ENCODE data around the gene POGK. TPM values are rescaled to one million over a fixed set of nuclear protein-coding genes. Genes with fewer than 3 reads are reported as not detected.
"Not testable (repeated sequence)": the region's sequence is repeated elsewhere in the genome, so short reads cannot be mapped to it uniquely, and the experiment has no call there.

POGK gene
- total RNA-seq, 1 donor from 2014 or later: 16.3 TPM

DNA sequence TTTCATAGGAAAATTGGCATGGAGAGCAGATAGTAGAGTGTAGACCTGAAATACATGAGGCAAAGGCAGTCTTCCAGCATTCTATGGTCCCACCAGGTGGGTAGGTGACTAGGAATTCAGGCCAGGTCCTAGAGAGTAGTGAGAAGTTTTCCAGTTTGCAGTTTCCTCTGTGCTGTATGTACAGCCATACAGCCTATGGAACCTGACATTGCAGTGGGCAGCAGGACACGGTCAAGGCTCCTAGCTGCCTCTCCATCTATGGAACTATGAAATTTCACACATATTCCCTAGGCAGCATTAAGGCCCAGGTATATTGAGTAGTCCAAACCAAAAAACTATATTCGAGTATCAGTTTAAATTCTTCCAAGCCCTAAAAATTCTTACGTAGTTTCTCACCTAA is 16.3 kb downstream of the POGK start:
- DNase-seq (ENCODE audit: low read depth): no peak

DNA sequence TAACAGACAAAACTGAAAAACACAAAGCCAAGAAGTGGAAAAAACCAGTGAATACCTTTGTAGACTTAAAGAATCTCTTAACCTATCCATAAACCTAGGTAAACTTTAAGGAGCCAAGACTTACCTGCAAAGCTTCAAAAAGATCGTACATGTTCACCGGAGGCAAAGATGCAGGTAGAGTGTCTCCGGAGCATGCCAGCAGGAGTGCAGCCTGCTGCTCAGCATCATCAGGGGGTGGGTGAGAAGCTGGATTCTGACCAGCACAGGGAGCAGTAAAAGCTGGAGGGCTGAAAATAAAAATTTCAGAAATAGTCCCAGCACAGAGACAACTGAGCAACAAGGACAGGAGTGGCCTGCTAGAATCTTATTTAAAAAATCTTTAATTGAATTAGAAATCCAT is 18.7 kb downstream of the POGK start:
- DNase-seq (ENCODE audit: low read depth): no peak

DNA sequence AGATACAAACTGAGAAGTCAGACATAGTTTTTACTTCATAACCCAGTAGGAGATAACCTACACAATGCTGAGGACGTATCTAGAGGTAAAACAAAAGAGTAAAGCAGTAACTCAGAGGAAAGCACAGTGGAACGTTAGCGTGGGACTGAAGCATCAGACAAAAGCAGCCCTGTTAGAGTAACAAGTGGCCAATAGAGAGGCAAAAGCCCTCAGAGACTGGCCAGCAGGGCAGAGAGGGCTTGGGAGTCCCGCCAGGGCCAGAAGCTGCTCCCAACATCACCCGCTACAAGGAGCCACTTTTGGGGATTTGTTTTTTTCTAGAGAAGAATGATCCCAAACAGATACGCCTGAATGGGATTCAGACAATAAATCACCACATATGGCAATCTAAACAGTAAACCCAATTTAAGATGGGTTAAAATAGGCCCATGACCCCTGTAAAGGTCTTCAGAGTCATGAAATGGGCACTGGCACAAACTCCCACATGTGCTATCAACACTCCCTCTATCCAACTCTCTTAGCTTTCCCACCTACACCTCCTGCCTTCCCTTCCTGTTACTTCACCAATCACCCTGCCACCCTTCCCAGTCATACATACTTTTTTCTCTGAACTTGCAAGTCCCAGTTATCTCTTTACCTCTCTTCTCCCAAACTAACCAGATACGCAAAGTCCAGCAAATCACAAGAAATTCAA is 19.6 kb downstream of the POGK start:
- no peak for DNase-seq (ENCODE audit: low read depth)

DNA sequence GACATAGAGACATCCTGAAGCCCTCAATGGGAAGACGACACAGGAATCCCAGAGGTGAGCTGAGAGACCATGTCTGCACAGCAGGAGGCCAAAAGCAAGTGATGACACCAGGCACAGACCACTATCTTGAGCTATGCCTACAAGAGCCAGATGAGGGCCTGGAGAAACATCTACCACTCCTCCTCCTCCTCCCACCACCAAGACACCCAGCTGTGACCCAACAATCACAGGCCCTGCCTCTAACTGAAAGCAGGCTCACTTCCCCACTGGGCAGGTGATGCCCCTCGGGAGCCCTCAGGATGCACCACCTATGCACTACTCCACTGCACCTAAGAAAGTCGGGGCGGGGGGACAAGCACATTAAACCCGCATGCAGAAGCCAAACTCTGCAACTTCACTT is 20.3 kb downstream of the POGK start:
- no peak for DNase-seq (ENCODE audit: low read depth)

DNA sequence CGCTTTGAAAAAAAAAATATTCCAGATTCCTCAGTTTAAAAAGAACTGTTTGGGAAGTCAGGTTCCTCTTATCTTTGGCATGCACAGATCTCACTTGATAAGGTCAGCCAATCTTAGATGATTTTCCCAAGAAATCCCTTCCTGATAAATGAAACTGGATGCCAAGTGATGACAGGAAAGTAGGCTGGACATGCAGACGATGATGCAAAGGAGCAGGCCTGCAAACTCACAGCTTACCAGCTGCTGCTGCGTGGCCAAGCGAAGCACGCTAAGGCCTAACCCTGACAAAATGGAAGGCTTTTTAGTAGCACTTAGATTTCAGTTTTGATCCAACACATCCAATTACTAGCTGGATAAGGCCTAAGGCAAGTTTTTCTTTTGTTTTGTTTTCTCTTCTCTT is 26.7 kb downstream of the POGK start:
- no peak for DNase-seq (ENCODE audit: low read depth)

DNA sequence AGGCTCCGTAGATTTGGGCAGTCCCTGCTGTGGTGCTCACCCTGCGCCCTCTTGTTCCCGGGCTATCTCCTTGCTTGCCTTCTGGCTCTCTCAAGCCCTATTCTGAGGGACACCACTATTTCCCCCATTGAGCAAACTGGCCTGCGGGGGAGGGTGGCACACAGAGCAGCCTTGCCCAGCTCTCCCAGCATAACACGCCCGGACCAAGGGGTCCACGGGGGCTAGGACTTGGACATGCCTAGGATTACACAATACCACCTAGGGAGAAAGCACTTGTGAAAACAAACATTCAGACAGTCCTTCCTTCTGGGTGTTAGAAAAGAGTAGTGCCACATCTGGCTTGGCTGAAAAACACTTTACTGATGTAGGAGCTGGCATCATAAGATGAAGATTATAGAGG is 29.4 kb downstream of the POGK start:
- DNase-seq (ENCODE audit: low read depth): no peak

DNA sequence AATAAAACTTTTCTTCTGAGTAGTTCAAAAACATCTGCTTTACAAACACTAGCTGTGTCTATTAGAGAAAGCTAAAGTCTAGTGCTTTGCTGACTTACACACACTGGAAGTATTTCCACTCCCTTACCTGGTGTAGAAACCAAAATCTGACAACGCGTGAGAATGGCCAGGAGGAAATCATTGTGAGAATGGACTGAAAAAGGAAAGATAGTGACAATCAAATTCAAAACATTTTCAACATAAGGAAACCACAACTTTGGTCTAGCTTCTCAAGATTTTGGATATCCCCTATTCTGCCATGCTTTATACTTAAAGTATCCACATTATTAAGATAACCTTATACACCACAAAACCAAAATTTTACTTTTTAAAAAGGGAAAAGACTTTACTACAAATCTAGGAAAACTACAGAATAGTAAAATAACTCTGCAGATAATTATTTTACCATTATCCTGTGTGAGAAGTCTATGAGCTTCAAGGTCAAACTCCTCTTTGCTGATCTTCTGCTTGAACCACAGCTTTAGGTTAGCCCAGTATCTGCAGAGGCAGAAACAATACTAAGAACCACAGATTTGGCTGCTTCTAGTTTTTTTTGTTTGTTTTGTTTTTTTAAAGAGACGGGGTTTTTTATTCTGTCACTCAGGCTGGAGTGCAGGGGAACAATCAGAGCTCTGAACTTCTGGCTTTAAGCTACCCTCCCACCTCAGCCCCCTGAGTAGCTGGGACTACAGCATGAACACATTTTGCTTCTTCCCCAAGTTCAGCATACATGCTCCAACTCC is 30.2 kb downstream of the POGK start:
- no peak for DNase-seq (ENCODE audit: low read depth)

DNA sequence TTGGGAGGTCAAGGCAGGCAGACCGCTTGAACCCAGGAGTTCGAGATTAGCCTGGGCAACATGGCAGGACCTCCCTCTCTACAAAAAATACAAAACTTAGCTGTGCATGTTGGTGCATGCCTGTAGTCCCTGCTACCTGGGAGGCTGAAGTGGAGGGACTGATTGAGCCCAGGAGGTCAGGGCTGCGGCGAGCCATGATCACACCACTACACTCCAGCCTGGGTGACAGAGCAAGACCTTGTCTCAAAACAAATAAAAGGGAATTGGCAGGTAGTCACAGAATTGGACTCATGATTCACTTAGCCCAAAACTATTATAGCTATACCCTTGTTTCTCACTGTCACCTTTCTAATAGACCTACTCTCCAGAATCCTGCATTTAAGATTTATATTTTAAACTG is 31.3 kb downstream of the POGK start:
- no peak for DNase-seq (ENCODE audit: low read depth)

DNA sequence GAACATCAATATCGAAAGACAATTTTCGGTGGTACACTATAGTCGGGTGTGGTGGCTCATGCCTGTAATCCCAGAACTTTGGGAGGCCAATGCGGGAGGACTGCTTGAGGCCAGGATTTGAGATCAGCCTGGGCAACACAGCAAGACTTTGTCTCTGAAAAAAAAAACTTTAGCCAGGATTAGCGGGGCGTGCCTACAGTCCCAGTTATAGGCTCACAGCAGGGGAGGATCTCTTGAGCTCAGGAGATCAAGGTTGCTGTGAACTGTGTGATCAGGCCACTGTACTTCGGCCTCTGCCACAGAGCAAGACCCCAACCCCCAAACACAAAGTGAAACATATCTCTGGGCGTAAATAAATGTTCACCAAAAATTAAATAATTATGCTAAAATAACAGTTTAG is 35.2 kb downstream of the POGK start:
- DNase-seq (ENCODE audit: low read depth): no peak

DNA sequence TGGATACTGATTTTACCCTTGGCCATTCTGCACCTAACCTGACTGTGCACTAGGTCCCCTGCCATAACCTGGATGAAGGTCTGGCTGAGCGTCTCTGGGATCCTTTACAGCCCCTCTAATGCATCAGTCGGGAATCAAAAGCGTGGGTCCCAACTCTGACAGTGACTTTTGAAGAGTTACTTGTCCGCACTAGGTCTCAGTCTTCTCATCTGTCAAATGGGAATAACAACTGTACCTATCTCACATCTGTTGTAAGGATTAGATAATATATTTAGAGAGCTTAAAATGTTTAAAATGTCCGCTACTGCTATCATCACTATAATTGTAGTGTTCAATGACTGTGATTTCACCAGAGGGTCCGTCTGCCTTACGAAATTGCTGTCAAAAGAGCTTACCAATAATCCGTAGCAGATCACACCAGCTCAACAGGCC is 36.0 kb downstream of the POGK start:
- peak; percentile 3 for DNase-seq (ENCODE audit: low read depth)

DNA sequence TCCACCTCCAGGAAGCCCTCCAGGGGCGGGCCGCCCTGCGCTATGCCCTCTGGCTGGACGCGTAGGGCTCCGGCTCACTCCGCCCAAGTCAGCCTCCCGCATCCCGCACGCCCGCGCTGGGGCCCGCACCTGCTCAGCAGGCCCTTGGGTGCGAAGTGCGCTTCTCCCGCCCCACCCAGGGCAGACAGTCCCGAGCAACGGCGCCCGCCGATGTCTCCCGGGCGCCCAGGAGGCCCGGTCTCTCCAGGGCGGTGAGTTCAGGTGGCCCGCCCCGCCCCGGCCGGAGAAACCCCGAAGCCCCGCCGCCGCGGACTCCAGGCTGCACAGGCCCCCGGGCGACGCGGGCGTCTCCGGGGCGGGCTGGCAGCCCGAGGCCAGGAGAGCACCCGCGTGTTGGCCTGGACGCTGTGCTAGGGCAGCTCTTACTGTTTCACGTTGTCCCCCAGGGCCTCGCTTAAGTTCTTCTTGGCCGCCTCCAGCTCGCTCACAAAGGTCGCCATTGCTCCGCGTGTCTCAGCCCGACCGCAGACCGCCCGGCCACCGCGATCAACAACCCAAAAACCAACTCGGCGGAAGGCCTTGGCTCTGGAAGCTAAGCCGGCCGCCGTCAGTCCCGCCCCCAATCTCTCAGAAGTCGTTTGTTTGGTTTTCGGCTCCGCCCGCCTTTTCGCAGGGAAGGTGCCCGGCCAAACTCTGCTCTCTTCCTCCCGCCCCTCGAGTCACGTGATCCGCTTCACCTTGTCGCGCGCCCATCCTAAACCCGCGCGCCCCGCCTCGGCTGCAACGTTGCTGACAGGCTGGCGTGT is 36.7 kb downstream of the POGK start, which contains the start of gene TADA1:
Gene TADA1, minus strand, starts transcription at position 531 of the 806 bp plus-strand sequence. Its CDS starts 31 bp downstream, at position 500.
- DNase-seq (ENCODE audit: low read depth): peak; percentile 99

DNA sequence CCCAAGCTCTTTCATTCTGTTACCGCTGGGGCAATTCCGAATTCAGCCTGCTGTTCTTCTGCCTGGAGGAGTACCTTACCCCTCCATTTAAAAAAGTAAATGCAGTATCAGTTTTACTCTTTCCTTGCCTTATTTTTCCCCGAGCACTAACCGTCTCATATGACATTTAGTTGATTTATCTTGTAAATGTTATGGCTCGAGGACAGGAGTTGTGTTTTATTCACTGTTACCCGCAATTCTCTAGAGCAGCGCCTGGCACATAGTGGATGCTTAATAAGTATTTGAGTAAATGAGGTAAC is 37.2 kb downstream of the POGK start:
- no peak for DNase-seq (ENCODE audit: low read depth)

DNA sequence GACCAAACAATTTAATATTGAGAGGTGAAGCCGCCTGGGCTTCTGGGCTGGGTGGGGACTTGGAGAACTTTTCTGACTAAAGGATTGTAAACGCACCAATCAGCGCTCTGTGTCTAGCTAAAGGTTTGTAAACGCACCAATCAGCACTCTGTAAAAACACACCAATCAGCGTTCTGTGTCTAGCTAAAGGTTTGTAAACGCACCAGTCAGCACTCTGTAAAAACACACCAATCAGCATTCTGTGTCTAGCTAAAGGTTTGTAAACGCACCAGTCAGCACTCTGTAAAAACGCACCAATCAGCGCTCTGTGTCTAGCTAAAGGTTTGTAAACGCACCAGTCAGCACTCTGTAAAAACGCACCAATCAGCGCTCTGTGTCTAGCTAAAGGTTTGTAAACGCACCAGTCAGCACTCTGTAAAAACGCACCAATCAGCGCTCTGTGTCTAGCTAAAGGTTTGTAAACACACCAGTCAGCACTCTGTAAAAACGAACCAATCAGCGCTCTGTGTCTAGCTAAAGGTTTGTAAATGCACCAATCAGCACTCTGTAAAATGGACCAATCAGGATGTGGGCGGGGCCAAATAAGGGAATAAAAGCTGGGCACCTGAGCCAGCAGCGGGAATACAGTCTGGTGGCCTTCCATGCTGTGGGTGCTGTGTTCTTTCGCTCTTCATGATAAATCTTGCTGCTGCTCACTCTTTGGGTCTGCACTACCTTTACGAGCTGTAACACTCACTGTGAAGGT is 39.1 kb downstream of the POGK start:
- not testable (repeated sequence) for DNase-seq (ENCODE audit: low read depth)

DNA sequence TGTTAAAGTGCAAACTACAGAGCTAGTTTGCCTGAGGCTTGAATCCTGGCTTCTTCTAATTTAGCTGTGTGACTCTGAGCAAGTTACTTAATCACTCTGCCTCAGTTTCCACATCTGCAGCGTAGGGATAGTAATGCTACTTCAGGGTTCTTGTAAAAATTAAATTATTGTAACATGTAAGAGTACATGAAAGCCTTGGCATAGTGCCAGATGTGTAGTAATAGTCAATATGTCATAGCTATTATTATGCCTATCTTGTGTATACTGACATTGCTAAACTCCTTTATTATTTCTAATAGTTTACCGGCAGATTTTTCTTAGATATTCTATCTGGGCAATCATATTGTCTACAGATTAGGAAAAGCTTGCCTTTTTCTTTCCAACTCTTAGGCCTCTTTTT is 43.6 kb downstream of the POGK start:
- DNase-seq (ENCODE audit: low read depth): no peak

DNA sequence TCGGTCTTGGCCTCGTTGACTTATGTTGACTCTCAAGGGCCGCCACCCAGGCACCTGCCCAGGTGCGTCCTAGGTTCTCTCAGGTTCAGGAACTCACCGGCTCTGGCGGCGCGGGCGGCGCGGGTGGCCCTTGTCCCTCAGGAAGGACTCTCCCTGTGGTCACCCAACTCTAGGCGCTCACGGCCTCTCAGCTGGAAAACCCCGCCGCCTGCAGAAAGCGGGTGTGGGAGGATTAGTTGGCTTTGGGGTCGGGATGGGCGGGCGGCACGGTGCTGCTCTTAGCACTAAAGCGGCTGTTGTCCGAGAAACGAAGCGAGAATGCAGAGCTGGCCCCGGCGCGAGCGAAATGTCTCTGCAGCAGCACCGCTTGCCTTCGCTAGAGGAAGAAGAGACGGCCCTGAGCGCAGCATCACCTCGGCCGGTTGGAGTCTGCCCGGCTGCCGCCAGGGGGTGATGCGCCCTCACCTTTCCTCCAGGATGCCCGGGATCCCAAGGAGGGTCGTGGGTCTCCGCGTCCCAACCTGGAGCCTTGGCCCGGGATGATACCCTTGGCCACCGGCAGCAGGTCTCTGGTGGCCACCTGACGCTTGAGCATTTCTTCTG is 44.9 kb downstream of the POGK start:
- DNase-seq (ENCODE audit: low read depth): no peak

DNA sequence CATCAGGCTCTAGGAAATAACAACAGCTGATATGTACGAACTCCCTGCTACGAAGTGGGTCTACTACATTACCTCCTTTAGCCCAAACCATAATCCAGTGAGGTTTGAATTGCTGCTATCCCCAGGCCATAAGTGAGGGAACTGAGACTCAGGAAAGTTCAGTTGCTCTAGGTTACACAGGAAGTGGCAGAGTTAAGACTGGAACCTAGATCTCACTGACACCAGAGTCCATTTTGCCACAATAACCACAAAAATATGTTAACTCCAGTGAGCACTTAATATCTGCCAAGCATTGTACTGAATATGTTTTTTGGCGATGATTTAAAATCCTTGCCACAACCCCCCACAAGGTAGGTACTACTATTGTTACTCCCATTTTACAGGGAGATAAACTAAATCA is 45.7 kb downstream of the POGK start:
- DNase-seq (ENCODE audit: low read depth): no peak

DNA sequence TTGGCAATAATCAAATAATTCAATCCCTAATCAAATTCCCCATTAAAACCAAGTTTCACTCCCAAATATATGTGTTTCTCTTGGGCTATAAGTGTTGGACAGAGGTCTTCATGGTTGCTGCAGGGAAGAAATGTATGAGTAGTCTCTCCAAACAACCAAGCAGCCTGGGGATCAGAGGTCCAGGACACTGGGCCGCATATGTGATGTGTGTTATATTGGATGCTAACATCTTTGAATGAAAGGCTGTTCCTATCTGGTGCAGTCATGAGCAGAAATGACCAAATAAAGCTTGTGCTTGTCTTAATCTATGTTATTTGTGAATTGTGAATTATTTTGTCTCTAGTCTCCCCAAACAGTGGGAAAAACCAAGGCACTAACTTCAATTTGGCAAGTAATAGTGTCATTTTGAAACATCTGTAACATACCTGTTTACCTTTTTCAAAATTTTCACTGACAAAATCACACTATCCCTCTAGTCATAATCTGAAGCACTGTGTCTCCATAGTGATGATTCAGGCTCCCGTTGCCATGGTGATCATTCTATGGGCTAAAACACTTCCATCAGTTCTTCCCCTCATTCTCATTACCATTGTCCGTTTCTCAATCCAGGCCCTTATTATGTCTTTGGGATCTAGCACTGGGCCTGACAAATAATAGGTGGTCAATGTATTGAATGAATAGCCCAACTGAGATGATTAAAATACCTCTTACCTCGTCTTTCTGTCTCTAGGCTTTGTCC is 49.3 kb downstream of the POGK start:
- no peak for DNase-seq (ENCODE audit: low read depth)

DNA sequence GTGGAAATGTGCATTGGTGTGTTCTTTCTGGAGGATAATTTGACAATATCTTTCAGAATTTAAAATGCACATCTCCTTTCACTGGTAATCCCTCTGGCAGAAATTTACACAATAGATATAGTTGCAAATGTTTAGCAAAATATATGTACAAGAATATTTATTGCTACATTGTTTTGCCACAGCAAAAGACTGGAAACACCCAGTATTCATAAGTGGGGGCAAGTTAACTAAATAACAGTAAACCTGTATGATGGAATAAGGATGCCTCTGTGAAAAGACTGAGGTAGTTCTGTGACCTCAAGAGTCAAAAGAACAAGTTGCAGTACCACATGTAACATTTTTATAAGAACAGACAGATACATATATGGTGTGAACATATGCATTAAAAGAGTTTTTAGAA is 50.5 kb downstream of the POGK start:
- no peak for DNase-seq (ENCODE audit: low read depth)

DNA sequence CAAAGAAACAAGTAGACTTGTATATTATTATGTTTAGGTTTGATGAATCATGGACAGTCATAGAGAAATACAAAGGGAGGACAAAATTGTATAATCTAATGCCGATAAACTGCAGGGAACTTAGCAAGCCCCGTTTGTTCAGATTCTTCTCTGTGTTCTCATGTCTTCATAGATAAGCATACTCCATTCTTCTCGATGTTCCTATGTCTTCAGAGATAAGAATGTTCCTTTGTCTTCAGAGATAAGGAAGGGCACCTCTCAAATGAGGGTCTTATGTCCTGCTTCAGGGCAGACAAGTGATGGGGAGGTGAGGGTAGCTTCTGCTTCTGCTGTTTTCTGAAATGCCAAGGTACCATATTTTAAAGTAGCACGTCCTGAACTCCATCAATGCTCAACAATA is 56.5 kb downstream of the POGK start:
- no peak for DNase-seq (ENCODE audit: low read depth)

DNA sequence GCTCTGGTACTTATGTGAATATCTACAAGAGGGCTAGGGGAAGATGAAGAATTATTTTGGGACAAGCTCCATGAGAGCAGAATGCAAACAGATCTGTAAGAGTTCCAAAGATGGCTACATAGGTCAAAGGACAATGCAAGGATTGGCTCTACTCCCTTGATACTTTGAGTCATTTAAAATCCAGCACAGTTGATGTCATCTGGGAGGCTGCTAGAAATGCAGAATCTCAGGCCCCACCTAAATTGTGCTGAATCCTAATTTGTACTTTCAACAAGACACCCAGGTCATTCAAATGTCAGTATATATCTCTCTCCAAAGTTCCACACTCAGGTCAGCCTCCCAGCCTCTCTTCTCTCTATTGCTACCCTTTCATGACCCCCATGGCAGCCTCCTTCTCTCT is 60.5 kb downstream of the POGK start:
- no peak for DNase-seq (ENCODE audit: low read depth)

All from myocyte (in vitro differentiated cells).